Progenitor cell of endocrine pancreas (in vitro differentiated cells): ENCODE results near the gene CCDC102A. TPM values are rescaled to one million over a fixed set of nuclear protein-coding genes. Genes with fewer than 3 reads are reported as not detected.

ENCODE experiments used
- DNase-seq: peaks from one replicate; pipeline ENCODE4 v3.0.0; 2021; ENCODE audit warnings: low spot score; ENCODE audit not compliant: unreplicated experiment
- H3K27ac Mint-ChIP-seq: 2 replicates; pipeline ENCODE4 v1.8.0; 2021; ENCODE audit warnings: mild to moderate bottlenecking, moderate library complexity, mixed read lengths
- H3K27me3 Mint-ChIP-seq: 2 replicates; pipeline ENCODE4 v1.8.0; 2021; ENCODE audit warnings: mixed read lengths
- H3K36me3 Mint-ChIP-seq: 2 replicates; pipeline ENCODE4 v1.8.0; 2022; ENCODE audit warnings: mixed read lengths; ENCODE audit not compliant: insufficient read depth
- H3K4me1 Mint-ChIP-seq: 2 replicates; pipeline ENCODE4 v1.8.0; 2021; ENCODE audit warnings: low read depth, mixed read lengths
- H3K4me3 Mint-ChIP-seq: 2 replicates; pipeline ENCODE4 v1.8.0; 2021; ENCODE audit warnings: low read depth, mild to moderate bottlenecking, moderate library complexity, mixed read lengths
- H3K9me3 Mint-ChIP-seq: 2 replicates; pipeline ENCODE4 v1.8.0; 2021; ENCODE audit warnings: low read depth, mixed read lengths
- total RNA-seq: library from RNA; stranded (reverse); gene quantifications from 2 replicates; pipeline ENCODE4 v1.2.1, GENCODE V29; 2021
- TF ChIP-seq, protein P1 (sequence below): fragments of 200-600 bp; sonication (generic); IDR thresholded peaks from one replicate; pipeline ENCODE4 v1.5.0; 2021; ENCODE audit warnings: antibody characterized with exemption, mild to moderate bottlenecking; ENCODE audit not compliant: unreplicated experiment

The CCDC102A gene
- total RNA-seq, 1 donor from 2014 or later: 15.6 TPM

- Mint-ChIP-seq H3K9me3 (peaks cover 9% of the 10 kb centered on the region), H3K4me3 (no peak overlapping the region), H3K27me3 (peaks cover 9% of the 10 kb centered on the region), H3K27ac (no peak overlapping the region), H3K4me1 (no peaks in the 10 kb centered on the region), H3K36me3 (peaks cover 5% of the 10 kb centered on the region)
- TF ChIP-seq, protein P1, sequence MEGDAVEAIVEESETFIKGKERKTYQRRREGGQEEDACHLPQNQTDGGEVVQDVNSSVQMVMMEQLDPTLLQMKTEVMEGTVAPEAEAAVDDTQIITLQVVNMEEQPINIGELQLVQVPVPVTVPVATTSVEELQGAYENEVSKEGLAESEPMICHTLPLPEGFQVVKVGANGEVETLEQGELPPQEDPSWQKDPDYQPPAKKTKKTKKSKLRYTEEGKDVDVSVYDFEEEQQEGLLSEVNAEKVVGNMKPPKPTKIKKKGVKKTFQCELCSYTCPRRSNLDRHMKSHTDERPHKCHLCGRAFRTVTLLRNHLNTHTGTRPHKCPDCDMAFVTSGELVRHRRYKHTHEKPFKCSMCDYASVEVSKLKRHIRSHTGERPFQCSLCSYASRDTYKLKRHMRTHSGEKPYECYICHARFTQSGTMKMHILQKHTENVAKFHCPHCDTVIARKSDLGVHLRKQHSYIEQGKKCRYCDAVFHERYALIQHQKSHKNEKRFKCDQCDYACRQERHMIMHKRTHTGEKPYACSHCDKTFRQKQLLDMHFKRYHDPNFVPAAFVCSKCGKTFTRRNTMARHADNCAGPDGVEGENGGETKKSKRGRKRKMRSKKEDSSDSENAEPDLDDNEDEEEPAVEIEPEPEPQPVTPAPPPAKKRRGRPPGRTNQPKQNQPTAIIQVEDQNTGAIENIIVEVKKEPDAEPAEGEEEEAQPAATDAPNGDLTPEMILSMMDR: no peak
- DNase-seq: no peak
Measured at GRCh38 chr16:57563761-57564160, 27.4 kb upstream of the CCDC102A start.

DNA sequence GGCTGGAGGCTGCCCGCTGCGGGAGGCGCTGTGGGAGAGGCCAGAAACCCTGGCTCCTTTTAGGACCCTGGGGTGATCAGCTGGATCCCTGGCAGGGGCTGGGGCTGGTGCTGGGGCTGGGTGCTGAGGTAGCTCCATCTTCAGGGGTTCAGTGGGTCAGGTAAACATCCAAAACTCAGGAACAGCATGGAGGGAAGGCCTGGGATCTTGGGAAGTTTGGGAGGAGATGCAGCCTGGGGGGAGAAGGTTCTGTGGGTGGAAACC is 27.0 kb upstream of the CCDC102A start:
- Mint-ChIP-seq H3K9me3 (peaks cover 9% of the 10 kb centered on the region), H3K36me3 (peaks cover 5% of the 10 kb centered on the region), H3K4me1 (no peaks in the 10 kb centered on the region)

DNA sequence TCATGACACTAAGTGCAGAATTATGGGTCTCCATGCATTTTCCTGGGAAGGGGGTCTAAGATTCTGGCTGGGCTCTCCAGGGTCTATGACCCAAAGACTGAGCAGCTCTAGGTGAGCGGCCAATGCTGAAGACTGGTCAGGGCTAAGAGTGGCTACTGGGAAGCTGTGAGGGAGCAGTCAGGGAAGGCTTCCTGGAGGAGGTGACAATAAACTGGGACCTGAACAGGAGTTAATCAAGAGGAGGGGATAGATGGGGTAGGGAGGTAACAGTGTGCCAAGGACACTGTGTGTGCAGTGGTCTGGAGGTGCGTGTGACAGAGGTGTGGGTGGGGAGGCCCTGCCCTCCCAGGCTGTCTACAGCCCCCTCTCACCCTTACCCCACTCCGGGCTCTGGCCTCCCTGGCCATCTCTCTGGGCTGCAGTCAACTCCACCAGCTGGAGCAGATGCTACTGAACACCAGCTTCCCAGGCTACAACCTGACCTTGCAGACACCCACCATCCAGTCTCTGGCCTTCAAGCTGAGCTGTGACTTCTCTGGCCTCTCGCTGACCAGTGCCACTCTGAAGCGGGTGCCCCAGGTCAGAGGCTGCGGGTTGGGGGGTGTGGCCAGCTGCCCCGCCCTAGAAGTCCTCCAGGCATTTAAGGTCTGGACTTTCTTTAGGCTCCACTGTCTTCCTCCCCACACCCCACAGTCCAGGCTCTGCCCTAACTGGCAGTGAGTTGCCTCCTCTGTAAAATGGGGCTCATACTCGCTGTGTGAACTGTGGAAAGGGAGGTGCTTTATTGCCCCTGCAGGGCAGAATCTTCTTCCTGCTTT is 26.5 kb upstream of the CCDC102A start:
- peaks cover 12% of the 10 kb centered on the region for H3K27me3 Mint-ChIP-seq
- H3K27ac Mint-ChIP-seq: no peak overlapping the region
- DNase-seq: no peak
- TF ChIP-seq, protein P1: no peak
- peaks cover 1% of the 10 kb centered on the region for H3K36me3 Mint-ChIP-seq
- H3K4me1 Mint-ChIP-seq: no peaks in the 10 kb centered on the region
- H3K9me3 Mint-ChIP-seq: peaks cover 9% of the 10 kb centered on the region
- no peak overlapping the region for H3K4me3 Mint-ChIP-seq

More for the DNA sequence above, 27.0 kb upstream of the CCDC102A start:
- no peak for DNase-seq
- H3K27me3 Mint-ChIP-seq: peaks cover 9% of the 10 kb centered on the region
- no peak overlapping the region for H3K27ac Mint-ChIP-seq
- TF ChIP-seq, protein P1: no peak
- H3K4me3 Mint-ChIP-seq: no peak overlapping the region

- DNase-seq: no peak
- TF ChIP-seq, protein P1: no peak
- Mint-ChIP-seq H3K36me3 (peaks cover 1% of the 10 kb centered on the region), H3K27me3 (peaks cover 12% of the 10 kb centered on the region), H3K4me3 (no peak overlapping the region), H3K27ac (no peak overlapping the region), H3K9me3 (peaks cover 9% of the 10 kb centered on the region), H3K4me1 (no peaks in the 10 kb centered on the region)
Measured at GRCh38 chr16:57562066-57562465, 25.7 kb upstream of the CCDC102A start.

DNA sequence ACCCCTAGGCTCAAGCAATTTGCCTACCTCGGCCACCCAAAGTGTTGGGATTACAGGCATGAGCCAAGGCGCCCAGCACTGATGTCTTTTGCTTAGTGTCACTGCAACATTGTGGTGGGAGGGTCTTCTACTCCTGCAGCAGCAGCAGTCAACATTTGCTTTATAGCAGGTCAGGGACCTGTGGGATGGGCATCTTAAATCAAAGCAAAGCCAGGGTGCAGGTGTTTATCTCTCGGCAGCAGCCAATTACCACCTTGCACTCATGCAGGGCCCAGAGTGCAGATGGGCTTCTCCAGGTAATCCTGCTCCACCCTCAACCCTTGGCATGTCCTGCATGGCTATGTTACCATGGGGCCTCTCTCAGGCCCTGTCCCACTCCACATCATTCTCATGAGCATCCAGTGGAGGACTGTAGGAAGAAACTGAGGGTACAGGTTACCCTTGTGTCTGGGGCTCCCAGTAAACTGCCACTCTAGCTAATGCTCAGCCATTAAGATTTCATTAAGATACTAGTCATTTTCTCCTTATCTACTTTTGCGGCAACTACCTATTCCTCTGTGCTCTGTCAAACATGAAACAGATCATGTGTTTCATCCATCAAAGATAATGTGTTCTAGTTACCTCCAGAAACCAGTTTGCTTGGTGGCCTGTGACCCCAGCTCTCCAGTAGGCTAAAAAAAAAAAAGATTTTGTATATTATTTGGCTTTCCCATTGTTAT is 22.9 kb upstream of the CCDC102A start:
- no peaks in the 10 kb centered on the region for H3K4me1 Mint-ChIP-seq
- no peak for DNase-seq
- peaks cover 1% of the 10 kb centered on the region for H3K36me3 Mint-ChIP-seq
- TF ChIP-seq, protein P1: no peak
- H3K27ac Mint-ChIP-seq: no peak overlapping the region
- H3K4me3 Mint-ChIP-seq: no peak overlapping the region
- peaks cover 9% of the 10 kb centered on the region for H3K9me3 Mint-ChIP-seq
- H3K27me3 Mint-ChIP-seq: peaks cover 8% of the 10 kb centered on the region
